PC-9 (cell line): ENCODE measurements around the gene STK40.

Source experiments
- CTCF ChIP-seq: fragments of 200-600 bp; sonication (generic); conservative IDR thresholded peaks from 2 replicates; pipeline ENCODE4 v1.6.1; 2017; ENCODE audit warnings: mixed run types, antibody characterized with exemption, mild to moderate bottlenecking, moderate library complexity
- EZH2 ChIP-seq: fragments of 200-600 bp; sonication (generic); IDR thresholded peaks from 2 replicates; pipeline ENCODE4 v1.8.0; 2017; ENCODE audit warnings: antibody characterized with exemption, low read depth

- TF ChIP-seq CTCF: no peak
- no peak for TF ChIP-seq EZH2
These were observed at the start of gene STK40 for GRCh38 chr1:36385410-36386264.
